GM18519 (cell line): ENCODE results near the gene GAREM2.
"Not testable (repeated sequence)": the region's sequence is repeated elsewhere in the genome, so short reads cannot be mapped to it uniquely, and the experiment has no call there.

Source experiments
- ATAC-seq: cut with Tn5 transposase; IDR thresholded peaks from one replicate; pipeline ENCODE4 v1.9.1; 2021; ENCODE audit warnings: mild to moderate bottlenecking, moderate library complexity; ENCODE audit not compliant: unreplicated experiment, low FRiP score

The GAREM2 gene

GRCh38 chr2:26172871-26173775 is at the start of gene GAREM2:
Gene GAREM2 (plus strand): TSS chr2:26173088. CDS start chr2:26173221, 133 bp downstream.
- no peak for ATAC-seq

GRCh38 chr2:26123426-26123825 is 49.5 kb upstream of the GAREM2 start:
- no peak for ATAC-seq

GRCh38 chr2:26126074-26126473 is 46.8 kb upstream of the GAREM2 start:
- ATAC-seq: no peak

DNA sequence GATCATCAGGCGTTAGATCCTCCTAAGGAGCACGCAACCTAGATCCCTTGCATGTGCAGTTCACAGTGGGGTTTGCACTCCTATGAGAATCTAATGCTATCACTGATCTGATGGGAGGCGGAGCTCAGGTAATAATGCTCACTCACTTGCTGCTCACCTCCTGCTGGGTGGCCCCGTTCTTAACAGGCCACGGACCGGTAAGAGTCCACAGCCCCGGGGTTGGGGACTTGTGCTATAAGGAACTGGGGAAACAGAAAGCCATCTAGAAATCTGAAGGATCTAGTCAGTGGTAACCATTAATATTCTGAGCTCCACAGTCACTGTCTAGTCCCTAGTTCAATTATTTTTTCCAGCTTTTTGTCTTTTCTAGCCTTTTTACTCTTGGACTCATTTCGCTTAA is 44.7 kb upstream of the GAREM2 start:
- ATAC-seq: no peak

- ATAC-seq: no peak
These were observed 42.1 kb upstream of the GAREM2 start for GRCh38 chr2:26130763-26131162.

DNA sequence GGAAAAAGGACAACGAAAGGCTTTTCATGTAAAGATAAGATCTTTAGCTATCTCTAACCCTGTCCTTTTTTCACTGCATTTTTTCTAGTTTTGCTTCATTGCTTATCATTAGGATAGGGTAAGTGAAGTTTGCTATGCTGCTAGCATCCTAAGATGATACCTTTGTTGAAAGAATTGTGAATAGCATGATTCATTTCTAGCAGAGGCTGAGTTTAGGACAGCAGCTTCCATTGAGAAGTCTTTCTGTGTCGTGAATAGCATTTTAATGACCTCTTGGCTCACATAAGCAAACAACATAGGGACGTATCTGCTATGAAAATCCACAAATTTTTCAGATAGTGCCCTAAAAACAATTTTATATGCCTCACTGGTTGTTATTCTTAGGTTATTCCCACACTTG is 36.4 kb upstream of the GAREM2 start:
- ATAC-seq: no peak

DNA sequence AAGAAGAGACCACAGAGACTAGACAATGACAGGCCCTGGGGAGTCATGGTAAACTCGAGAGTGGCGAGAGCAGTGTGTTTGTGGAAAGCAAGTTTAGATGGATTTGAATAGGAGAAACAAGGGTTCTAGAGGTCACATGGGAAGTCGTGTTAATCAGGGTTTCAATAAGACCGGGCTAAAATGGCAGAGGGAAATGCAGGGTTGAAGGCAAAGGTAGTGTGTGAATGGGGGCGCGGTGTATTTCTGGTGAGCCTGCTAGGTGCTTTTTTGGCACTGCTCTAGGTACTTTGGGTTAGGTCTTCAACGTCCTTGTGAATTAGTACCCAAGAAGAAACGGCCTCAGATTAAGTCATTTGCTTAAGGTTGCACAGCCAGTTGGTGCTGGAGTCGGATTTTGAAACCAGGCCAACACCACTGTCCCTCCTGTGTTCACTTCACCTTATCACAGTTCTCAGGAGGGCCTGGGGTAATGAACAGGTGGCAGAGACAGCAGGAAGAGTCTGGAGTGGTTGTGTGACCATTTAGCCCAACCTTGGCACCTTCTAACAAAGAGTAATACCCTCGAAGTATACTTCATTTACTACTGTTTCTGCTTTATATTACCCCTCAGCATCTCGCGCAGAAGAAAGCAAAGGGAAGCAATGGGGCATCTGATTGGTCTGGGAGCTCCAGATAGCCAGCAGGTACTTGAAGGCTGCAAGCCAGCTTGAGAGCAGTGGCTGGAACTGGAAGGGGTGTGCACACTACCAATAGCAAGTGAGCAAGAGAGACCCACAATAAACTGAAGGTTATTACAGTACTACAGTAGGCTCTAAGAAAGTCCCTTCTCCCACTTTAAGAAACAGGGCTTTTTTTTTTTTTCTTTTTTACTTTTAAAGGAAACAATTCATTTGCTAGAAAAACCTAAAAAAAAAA is 33.4 kb upstream of the GAREM2 start:
- ATAC-seq: no peak

DNA sequence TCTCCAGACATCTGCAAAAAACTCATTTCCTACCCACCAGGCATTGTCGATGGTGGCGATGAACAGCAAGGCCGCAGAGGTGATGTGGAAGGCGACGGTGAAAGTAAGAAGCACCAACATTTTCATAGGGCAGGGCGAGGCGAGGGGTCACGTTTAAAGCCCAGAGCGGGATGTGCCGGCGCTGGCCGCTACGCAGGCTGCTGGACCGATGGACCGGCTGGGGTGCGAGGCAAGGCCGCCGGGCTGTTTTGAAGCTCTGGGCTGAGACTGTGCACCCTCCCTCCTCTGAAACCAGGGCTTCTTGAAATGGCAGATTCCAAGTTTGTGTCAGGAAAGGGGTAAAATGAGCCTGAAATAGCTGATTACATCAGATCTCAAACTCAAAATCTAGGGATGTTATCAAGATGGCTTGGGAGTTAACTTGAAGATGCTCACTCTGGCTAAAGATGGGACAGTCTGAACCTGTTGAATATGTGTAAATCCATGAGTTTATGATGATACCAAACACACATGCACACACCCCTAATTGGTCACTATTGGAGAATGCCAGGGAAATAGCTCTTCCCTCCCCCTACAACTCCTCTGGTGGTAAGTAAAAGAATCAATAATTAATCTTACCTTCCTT is 31.6 kb upstream of the GAREM2 start:
- no peak for ATAC-seq

- no peak for ATAC-seq
These were observed 28.9 kb upstream of the GAREM2 start for GRCh38 chr2:26144031-26144430.

- no peak for ATAC-seq
These were observed 27.8 kb upstream of the GAREM2 start for GRCh38 chr2:26144953-26145680.

DNA sequence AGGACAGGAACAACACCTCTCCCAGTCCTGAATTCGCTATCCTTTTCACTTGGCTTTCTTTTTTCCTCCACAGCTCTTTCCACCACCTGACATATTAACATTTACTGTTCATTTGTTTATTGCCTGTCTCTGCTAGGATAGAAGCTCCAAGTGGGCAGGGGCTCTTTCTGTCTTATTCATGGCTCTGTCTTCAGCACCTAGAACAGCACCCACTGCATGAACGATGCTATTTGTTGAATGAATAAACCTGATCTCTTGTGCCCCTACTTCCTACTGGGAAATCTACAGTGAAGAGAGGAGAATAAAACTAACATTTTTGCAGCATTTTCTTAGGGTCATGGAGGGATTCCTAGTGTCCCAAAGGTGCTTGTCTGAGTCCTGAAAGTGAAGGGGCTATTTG is 24.4 kb upstream of the GAREM2 start:
- ATAC-seq: no peak

- no peak for ATAC-seq
These were observed 22.6 kb upstream of the GAREM2 start for GRCh38 chr2:26150243-26150642.

- ATAC-seq: no peak
These were observed 15.3 kb upstream of the GAREM2 start for GRCh38 chr2:26157580-26157979.

GRCh38 chr2:26161926-26162325 is 11.0 kb upstream of the GAREM2 start:
- no peak for ATAC-seq

DNA sequence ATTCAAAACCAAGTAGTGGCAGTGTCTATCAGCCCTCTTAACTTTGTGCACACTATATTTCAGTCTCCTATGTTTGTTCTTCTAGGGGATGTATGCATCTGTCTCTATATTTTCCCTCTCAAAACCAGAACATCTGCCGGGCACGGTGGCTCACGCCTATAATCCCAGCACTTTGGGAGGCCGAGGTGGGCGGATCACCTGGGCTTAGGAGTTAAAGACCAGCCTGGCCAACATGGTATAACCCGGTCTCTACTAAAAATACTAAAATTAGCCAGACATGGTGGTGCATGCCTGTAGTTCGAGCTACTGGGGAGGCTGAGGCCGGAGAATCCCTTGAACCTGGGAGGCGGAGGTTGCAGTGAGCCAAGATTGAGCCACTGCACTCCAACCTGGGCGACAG is 9.9 kb upstream of the GAREM2 start:
- no peak for ATAC-seq

GRCh38 chr2:26164231-26164630 is 8.7 kb upstream of the GAREM2 start:
- no peak for ATAC-seq

GRCh38 chr2:26164641-26165211 is 8.2 kb upstream of the GAREM2 start:
- ATAC-seq: no peak

DNA sequence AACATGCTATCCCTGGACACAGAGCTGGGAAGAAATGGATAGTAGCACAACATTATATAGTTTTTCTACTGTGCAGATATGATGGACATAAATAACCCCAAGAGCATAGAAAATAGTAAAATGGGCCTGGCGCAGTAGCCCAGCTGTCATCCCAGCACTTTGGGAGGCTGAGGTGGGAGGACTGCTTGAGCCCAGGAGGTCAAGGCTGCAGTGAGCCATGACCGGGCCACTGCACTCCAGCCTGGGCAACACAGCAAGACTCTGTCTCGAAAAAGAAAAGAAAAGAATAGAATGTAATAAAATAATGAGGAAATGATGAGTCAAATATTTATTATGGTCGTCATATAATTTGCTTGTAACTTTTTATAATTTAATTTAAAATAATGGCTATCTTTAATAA is 7.5 kb upstream of the GAREM2 start:
- no peak for ATAC-seq

GRCh38 chr2:26166541-26166940 is 6.3 kb upstream of the GAREM2 start:
- ATAC-seq: not testable (repeated sequence)

- no peak for ATAC-seq
These were observed 4.1 kb upstream of the GAREM2 start for GRCh38 chr2:26168785-26169184.
